CD4-positive, alpha-beta T cell (primary cell): ENCODE measurements around the gene TRMT61A. TPM values are rescaled to one million over a fixed set of nuclear protein-coding genes. Genes with fewer than 3 reads are reported as not detected.
A peak's percentile ranks its signal among the peaks of the same experiment; 100 is the strongest.

Experiments
- ATAC-seq: fragments of 200-7000 bp; cut with Tn5 transposase; one replicate; pipeline ENCODE4 v1.10.0; 2022; ENCODE audit warnings: mild to moderate bottlenecking; ENCODE audit not compliant: poor library complexity
- CTCF ChIA-PET: fragments of 350-600 bp; sonication (Branson Sonifier 250); formaldehyde crosslinking; loops from one replicate; lab custom pipeline; 2021; ENCODE audit warnings: antibody characterized with exemption, inconsistent platforms; lab: Charles Lee
- POLR2A ChIA-PET: fragments of 350-600 bp; sonication (Branson Sonifier 250); formaldehyde crosslinking; loops from one replicate; lab custom pipeline; 2021; ENCODE audit warnings: antibody characterized with exemption, inconsistent platforms; lab: Charles Lee
- DNase-seq, 14 experiments: peaks; one replicate each; pipeline ENCODE4 v3.0.0-alpha.2; 2013 to 2020; ENCODE audit warnings: mixed read lengths in 2 of 14
- H3K27ac ChIP-seq, 2 donors: one replicate each; pipeline versions ENCODE4 v1.5.1 to v1.7.0; 2013; ENCODE audit warnings: low read length in 2 of 2, low read depth in 1 of 2, mild to moderate bottlenecking in 1 of 2
- H3K27me3 ChIP-seq, 2 experiments: 1 replicate in 1 of 2; 2 replicates in 1 of 2; pipeline versions ENCODE4 v1.6.1 to v1.7.0; 2013; ENCODE audit warnings: low read length in 2 of 2, control low read depth in 1 of 2, mild to moderate bottlenecking in 1 of 2, moderate library complexity in 1 of 2; ENCODE audit not compliant: insufficient read depth in 2 of 2, control insufficient read depth in 1 of 2
- H3K36me3 ChIP-seq: one replicate; pipeline ENCODE4 v1.6.1; 2013; ENCODE audit warnings: low read length, control low read depth; ENCODE audit not compliant: insufficient read depth
- H3K4me1 ChIP-seq: one replicate; pipeline ENCODE4 v1.6.1; 2013; ENCODE audit warnings: low read length, control low read depth; ENCODE audit not compliant: insufficient read depth
- H3K4me3 ChIP-seq: one replicate; pipeline ENCODE4 v1.5.1; 2013; ENCODE audit warnings: mild to moderate bottlenecking, low read length, moderate library complexity
- H3K9me3 ChIP-seq, 2 experiments: 1 replicate in 1 of 2; 2 replicates in 1 of 2; pipeline versions ENCODE4 v1.6.1 to v1.7.0; 2013; ENCODE audit warnings: low read length in 2 of 2, mild to moderate bottlenecking in 2 of 2, control low read depth in 1 of 2, moderate library complexity in 1 of 2; ENCODE audit not compliant: control insufficient read depth in 1 of 2, insufficient read depth in 1 of 2
- H3K27ac Mint-ChIP-seq: one replicate; pipeline ENCODE4 v1.8.0; 2020; ENCODE audit warnings: mixed read lengths
- H3K27me3 Mint-ChIP-seq: one replicate; pipeline ENCODE4 v1.8.0; 2021; ENCODE audit warnings: mixed read lengths
- H3K36me3 Mint-ChIP-seq: one replicate; pipeline ENCODE4 v1.8.0; 2021; ENCODE audit warnings: low read depth, mixed read lengths
- H3K4me1 Mint-ChIP-seq: one replicate; pipeline ENCODE4 v1.8.0; 2021; ENCODE audit warnings: low read depth, mixed read lengths
- H3K4me3 Mint-ChIP-seq: one replicate; pipeline ENCODE4 v1.8.0; 2020; ENCODE audit warnings: mild to moderate bottlenecking, mixed read lengths
- H3K9me3 Mint-ChIP-seq: one replicate; pipeline ENCODE4 v1.8.0; 2020; ENCODE audit warnings: mixed read lengths
- CTCF ChIP-seq: fragments of 200-600 bp; IDR thresholded peaks from one replicate; pipeline ENCODE4 v1.8.0; 2022; ENCODE audit warnings: antibody characterized with exemption, mild to moderate bottlenecking
- intact Hi-C, 2 experiments: fragments of 100-400 bp; cut with DNase I in 1 of 2; cut with micrococcal nuclease in 1 of 2; formaldehyde crosslinking; loops; one replicate each; pipeline versions ENCODE4 v1.15.1 to v1.9.0; 2023 to 2025; cut with DNase I, micrococcal nuclease
- total RNA-seq, 174 experiments: library from RNA in 2 of 174; stranded (reverse) in 2 of 174; gene quantifications; one replicate each; pipeline ENCODE4 v1.2.3 and lab custom pipeline; 2021 to 2026

TRMT61A gene
- total RNA-seq, 2 experiments from 2014 or later = 9.2 to 9.8 TPM

DNA sequence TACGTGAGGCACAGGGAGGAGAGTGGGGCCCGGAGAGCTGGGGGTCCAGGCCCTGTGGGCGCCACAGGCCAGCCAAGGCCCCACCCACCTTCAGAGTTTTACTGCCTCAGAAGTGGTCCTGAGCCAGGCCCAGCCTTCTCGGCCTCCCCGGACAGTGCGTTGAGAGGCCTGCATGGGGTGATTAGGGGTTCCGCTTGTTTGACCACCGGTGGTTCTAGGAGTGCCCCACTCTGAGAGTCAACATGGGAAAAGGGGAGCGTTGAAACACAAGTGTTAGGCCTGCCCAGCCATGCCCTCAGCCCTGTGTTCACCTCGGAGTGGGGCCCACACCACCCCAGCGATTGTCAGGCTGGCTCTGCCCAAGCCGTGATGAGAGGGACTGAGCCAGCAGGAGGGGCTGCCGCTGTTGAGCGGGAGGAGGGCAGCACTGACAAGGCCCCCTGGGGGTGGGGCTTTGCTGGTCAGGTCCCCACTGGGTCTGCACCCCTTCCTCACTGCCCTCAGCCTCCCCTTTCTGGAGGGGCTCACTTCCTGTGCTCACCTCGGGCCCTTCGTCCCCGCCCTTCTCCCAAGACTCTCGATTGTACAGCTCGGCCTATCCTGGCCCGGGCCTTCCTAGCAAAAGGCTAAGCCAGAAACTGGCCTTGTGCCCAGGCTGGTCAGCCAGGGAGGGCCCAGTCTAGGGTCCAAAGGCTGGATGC, 11.1 kb upstream of the TRMT61A start:
- H3K36me3 Mint-ChIP-seq = no peaks in the 10 kb centered on the region
- POLR2A ChIA-PET = interaction anchor here (2.3 kb wide), 1 partner anchor 11 kb away, joined by 9 read pairs; the partner anchor contains the start of gene TRMT61A

DNA sequence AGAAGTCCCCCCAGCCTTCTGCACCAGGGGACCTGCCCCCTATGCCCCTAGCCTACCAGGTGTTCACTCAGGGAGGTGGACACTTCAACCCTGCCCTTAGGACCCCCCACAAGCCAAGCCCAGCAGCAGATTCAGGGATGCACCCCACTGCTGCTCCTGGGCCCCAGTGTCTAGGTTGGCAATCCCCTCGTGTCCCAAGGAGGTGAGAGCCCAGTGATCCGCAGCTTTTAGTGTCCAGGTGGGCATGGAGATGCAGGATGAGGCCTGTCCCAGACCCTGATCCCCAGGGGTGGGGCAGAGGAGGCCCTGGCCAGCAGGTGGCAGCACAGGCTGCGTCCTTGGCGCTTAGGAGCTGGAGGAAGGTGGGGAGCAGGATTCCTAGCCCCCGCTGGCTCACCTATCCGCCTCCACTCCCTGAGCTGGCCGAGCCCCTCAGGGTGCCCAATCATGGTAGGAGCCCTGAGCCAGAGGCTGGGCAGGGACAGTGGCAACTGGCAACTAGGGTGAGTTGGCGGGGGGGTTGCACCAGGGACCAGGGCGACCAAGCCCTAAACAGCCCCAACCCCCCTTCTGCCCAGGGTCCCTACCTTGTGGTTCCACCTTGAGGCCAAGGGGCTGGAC, 10.5 kb upstream of the TRMT61A start:
- peaks cover 0 to 8% of the 10 kb centered on the region in 2 experiments for H3K9me3 ChIP-seq
- H3K4me3 ChIP-seq = no peak overlapping the region
- Mint-ChIP-seq H3K27ac (no peak overlapping the region), H3K9me3 (no peaks in the 10 kb centered on the region), H3K4me3 (peak overlapping the region; percentile 25), H3K27me3 (peaks cover 17% of the 10 kb centered on the region), H3K4me1 (peaks cover 10% of the 10 kb centered on the region), H3K36me3 (no peaks in the 10 kb centered on the region)
- TF ChIP-seq CTCF = peak; percentile 82
- no peak overlapping the region for H3K27ac ChIP-seq
- ChIA-PET CTCF (interaction anchor here (0.6 to 1.9 kb wide), 15 partner anchors 10 to 105 kb away, joined by 3 to 22 read pairs (median 3); partner anchors contain the start of gene TRMT61A), POLR2A (interaction anchor here (2.3 kb wide), 1 partner anchor 10 kb away, joined by 9 read pairs; the partner anchor contains the start of gene TRMT61A)
- peak; percentile 45 to 76 (median 56) for DNase-seq
- peaks cover 42% of the 10 kb centered on the region for H3K4me1 ChIP-seq
- peaks cover 9 to 18% of the 10 kb centered on the region in 2 experiments for H3K27me3 ChIP-seq
- no peaks in the 10 kb centered on the region for H3K36me3 ChIP-seq
- intact Hi-C loops = loop anchor here (1.0 kb wide), 1 partner anchor 28 kb away; no protein-coding TSS in a partner anchor
- peak; percentile 41 for ATAC-seq

More for the DNA sequence above, 11.1 kb upstream of the TRMT61A start:
- CTCF ChIA-PET = interaction anchor here (0.9 to 1.9 kb wide), 9 partner anchors 10 to 105 kb away, joined by 3 to 22 read pairs (median 5); partner anchors contain the start of gene TRMT61A
- no peaks in the 10 kb centered on the region for H3K9me3 Mint-ChIP-seq
- peaks cover 10% of the 10 kb centered on the region for H3K4me1 Mint-ChIP-seq
- H3K27me3 Mint-ChIP-seq = peaks cover 14% of the 10 kb centered on the region
- Histone ChIP-seq H3K4me3 (no peak overlapping the region), H3K27ac (no peak overlapping the region), H3K9me3 (peaks cover 0 to 6% of the 10 kb centered on the region in 2 experiments), H3K36me3 (peaks cover 2% of the 10 kb centered on the region), H3K27me3 (peaks cover 8 to 11% of the 10 kb centered on the region in 2 experiments), H3K4me1 (peaks cover 37% of the 10 kb centered on the region)
- no peak overlapping the region for H3K27ac Mint-ChIP-seq
- peak in 1 of 14 experiments; percentile 21 for DNase-seq
- TF ChIP-seq CTCF = no peak
- intact Hi-C loops = loop anchor here (1.0 kb wide), 1 partner anchor 28 kb away; no protein-coding TSS in a partner anchor
- ATAC-seq = no peak
- no peak overlapping the region for H3K4me3 Mint-ChIP-seq

DNA sequence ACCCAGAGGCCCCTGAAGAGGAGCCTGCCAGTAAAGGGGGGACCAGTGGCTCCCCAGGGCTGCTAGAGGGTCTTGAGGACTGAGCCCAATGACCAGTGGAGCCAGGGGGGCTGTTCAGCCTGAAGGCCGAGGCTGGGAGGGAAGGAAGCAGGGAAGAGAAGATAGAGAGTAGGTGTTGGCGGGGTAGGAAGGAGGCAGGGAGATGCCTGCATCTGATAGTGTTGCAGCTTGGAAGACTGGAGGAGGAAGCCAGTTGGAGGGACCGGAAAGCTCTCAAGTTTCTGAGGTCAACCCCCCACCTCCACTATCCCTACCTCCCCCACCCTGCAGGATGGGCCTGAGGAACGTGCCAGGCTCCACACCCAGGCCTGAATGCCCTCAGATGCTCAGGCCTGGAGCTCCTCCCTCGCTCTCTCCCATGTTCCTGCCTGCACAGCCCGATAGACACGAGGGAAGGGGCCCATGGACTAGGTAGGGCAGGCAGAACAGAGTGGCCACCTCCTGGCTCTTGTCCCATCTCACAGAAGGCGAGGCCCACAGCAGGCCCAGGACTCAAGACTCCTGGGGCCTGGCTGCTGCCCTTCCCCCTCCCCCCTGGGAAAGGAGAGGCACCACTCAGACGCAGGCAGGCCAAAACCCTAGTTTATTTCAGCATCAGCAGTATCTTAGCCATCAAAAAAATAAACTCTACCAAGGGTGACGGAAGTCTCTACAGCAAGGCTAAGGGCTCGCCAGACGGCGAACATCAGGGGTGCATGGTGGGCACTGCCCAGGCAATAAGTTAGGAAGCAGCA, 9.8 kb upstream of the TRMT61A start:
- Mint-ChIP-seq H3K36me3 (no peaks in the 10 kb centered on the region), H3K9me3 (no peaks in the 10 kb centered on the region), H3K4me1 (peaks cover 10% of the 10 kb centered on the region), H3K27me3 (peaks cover 23% of the 10 kb centered on the region), H3K4me3 (peak overlapping the region; percentile 76), H3K27ac (no peak overlapping the region)
- intact Hi-C loops = no loop called here
- Histone ChIP-seq H3K27ac (no peak overlapping the region), H3K4me3 (no peak overlapping the region), H3K36me3 (no peaks in the 10 kb centered on the region), H3K9me3 (peaks cover 0 to 15% of the 10 kb centered on the region in 2 experiments), H3K4me1 (peaks cover 42% of the 10 kb centered on the region), H3K27me3 (peaks cover 11 to 19% of the 10 kb centered on the region in 2 experiments)
- TF ChIP-seq CTCF = no peak
- ATAC-seq (no peak), DNase-seq (peak in 1 of 14 experiments; percentile 23)
- POLR2A ChIA-PET = interaction anchor here (2.3 kb wide), 1 partner anchor 9 kb away, joined by 9 read pairs; the partner anchor contains the start of gene TRMT61A
- CTCF ChIA-PET = interaction anchor here (0.6 to 1.9 kb wide), 15 partner anchors 9 to 106 kb away, joined by 3 to 22 read pairs (median 3); partner anchors contain the start of gene TRMT61A
